OCI-LY3 (cell line): Measurements from ENCODE around the gene MGAT5B.

Source experiments
- EZH2phosphoT487 ChIP-seq: fragments of 200-600 bp; shearing (Covaris generic); IDR thresholded peaks from 2 replicates; pipeline ENCODE4 v1.6.1; 2018; ENCODE audit warnings: antibody characterized with exemption, mixed run types, low read depth
- TF ChIP-seq, protein P1 (sequence below): fragments of 200-600, 300-600 bp; sonication (generic); IDR thresholded peaks from 2 replicates; pipeline ENCODE4 v1.5.1; 2014; ENCODE audit warnings: antibody characterized with exemption, low read length, low read depth

DNA sequence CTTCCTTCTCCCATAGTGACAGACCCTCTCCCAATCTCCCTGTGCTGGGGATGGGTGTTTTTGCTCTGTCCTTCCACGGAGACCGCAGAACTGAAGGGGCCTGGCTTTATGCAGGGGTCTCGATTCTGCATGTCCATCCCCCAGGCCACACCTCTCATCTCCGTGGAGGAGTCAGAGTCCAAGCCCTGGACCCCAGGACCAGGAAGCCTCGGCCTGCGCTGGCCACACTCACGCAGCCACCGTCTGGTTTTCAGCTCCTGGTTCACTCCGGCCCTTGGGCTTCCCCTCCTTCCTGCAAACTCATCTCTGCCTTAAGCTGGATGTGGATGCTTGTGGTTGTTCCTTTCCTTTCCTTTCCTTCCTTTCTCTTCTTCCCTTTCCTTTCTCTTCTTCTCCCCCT lies 90.8 kb downstream of the MGAT5B start:
- TF ChIP-seq, protein P1, sequence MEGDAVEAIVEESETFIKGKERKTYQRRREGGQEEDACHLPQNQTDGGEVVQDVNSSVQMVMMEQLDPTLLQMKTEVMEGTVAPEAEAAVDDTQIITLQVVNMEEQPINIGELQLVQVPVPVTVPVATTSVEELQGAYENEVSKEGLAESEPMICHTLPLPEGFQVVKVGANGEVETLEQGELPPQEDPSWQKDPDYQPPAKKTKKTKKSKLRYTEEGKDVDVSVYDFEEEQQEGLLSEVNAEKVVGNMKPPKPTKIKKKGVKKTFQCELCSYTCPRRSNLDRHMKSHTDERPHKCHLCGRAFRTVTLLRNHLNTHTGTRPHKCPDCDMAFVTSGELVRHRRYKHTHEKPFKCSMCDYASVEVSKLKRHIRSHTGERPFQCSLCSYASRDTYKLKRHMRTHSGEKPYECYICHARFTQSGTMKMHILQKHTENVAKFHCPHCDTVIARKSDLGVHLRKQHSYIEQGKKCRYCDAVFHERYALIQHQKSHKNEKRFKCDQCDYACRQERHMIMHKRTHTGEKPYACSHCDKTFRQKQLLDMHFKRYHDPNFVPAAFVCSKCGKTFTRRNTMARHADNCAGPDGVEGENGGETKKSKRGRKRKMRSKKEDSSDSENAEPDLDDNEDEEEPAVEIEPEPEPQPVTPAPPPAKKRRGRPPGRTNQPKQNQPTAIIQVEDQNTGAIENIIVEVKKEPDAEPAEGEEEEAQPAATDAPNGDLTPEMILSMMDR: no peak
- TF ChIP-seq EZH2phosphoT487: no peak
